Stimulated activated effector memory CD8-positive, alpha-beta T cell treated with anti-CD3 and anti-CD28 coated beads, Interleukin-12 subunit alpha, Interleukin-12 subunit beta, amount 100 ng/mL, for 72 hours (primary cell): ENCODE measurements around the gene PBX4.

Experiments
- ATAC-seq: fragments of 150-1000 bp; cut with Tn5 transposase; 2 replicates; pipeline ENCODE4 v1.10.0; 2021
- DNase-seq, 2 donors: peaks; one replicate each; pipeline ENCODE4 v3.0.0; 2021 to 2022; ENCODE audit warnings: low spot score in 2 of 2
- H3K27ac Mint-ChIP-seq: one replicate; pipeline ENCODE4 v1.8.0; 2022; ENCODE audit warnings: mild to moderate bottlenecking, mixed read lengths
- H3K36me3 Mint-ChIP-seq: one replicate; pipeline ENCODE4 v1.8.0; 2022; ENCODE audit warnings: mild to moderate bottlenecking, mixed read lengths
- H3K4me1 Mint-ChIP-seq: one replicate; pipeline ENCODE4 v1.8.0; 2022; ENCODE audit warnings: mixed read lengths
- H3K4me3 Mint-ChIP-seq: one replicate; pipeline ENCODE4 v1.8.0; 2022; ENCODE audit warnings: mild to moderate bottlenecking, mixed read lengths
- H3K9me3 Mint-ChIP-seq: one replicate; pipeline ENCODE4 v1.8.0; 2022; ENCODE audit warnings: mixed read lengths

PBX4 gene

DNA sequence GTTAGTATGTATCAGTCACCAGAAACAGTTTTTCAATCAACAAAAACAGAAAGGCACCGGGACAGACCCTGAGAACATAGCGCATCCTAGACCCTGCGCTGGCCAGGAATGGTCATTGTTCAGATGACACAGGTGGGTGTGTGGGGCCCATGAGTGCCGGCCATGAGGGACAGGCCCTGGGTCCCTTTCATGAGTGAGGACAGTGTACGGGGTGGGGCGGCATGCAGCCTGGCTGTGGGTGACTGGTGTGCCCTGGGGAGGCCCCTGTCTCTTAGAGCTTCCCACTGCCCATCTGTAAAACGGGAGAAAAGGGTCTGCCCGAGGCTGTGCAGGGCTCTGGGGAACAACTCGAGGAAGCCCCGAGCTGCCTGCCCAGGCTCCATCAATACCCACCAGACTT lies 25.8 kb downstream of the PBX4 start:
- Mint-ChIP-seq H3K36me3 (peaks cover 82% of the 10 kb centered on the region), H3K4me3 (no peak overlapping the region), H3K9me3 (no peaks in the 10 kb centered on the region), H3K4me1 (peaks cover 84% of the 10 kb centered on the region), H3K27ac (peak overlapping the region; percentile 87)
- no peak for DNase-seq
- no peak for ATAC-seq

DNA sequence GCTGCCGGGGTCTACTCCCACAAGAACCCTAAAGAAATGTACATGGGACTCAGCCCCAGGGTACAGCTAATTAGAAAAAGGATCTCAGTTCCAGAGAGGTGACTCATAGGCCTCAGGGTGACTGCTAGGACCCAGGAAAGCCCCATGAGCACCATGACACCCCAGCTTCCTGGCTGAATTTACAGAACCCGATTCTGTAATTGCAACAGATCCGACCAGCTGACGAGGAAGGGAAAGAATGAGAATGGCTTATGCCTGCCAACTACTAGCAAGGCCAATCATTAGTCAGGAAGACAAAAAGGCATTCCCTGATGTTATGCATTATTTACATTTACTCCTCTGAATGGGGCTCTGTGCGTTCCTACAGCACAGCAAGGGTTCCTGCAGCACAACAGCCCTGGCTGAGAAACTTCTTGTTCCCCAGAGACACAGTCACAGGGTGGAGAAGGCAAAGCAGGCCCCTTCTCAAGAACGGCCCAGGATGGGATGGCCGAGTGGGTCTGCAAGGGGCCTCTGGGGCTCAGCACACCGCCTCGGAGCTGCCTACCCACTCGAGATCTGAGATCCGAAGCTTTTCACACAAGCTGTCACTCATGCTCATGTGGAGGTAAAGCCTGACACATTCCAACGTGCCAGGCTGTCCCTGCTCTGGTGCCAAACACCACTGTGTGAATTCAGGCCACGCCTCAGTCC lies 27.2 kb downstream of the PBX4 start:
- ATAC-seq (peak; percentile 95), DNase-seq (peak; percentile 46 to 81)
- H3K36me3 Mint-ChIP-seq = peaks cover 82% of the 10 kb centered on the region
- H3K4me3 Mint-ChIP-seq = peak overlapping the region; percentile 48
- H3K9me3 Mint-ChIP-seq = no peaks in the 10 kb centered on the region
- H3K4me1 Mint-ChIP-seq = peaks cover 74% of the 10 kb centered on the region
- H3K27ac Mint-ChIP-seq = peak overlapping the region; percentile 87

DNA sequence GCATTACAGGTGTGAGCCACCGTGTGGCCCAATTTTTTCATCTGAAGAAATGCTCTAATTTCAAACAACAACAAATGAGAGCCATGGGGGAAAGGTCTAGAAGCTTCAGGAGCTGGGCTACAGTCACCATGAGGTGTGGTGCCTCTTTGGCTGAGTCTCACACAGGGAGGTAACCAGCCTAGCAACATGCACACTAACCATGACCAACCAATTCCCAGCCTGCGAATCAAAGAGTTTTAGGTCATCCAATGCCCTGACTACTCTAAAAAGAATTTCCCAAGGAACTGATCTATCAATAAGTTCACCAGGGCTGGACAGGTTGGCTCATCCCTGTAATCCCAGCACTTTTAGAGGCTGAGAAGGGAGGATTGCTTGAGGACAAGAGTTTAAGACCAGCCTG lies 29.9 kb downstream of the PBX4 start:
- Mint-ChIP-seq H3K36me3 (peaks cover 88% of the 10 kb centered on the region), H3K9me3 (no peaks in the 10 kb centered on the region), H3K4me1 (peaks cover 55% of the 10 kb centered on the region), H3K4me3 (peak overlapping the region; percentile 48), H3K27ac (peak overlapping the region; percentile 87)
- ATAC-seq (no peak), DNase-seq (no peak)

DNA sequence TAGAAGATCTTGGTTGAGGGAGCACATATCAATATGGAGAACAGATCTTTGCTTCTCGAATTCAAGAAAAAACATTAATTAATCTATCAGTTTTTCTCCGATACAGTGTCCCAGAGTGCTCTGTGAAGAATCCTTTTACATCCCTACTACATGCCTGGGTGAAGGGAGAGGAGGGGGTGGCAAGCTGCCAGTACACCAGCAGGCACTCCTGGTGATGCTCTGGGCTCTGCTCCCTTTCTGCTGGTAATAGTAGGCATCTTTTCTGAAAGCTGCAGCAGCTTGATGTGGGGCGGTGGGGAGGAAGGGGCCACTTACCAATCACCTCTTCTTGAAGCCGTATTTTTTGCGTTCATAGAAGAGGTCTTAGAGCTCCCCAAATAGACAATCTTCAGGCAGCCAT lies 30.7 kb downstream of the PBX4 start:
- Mint-ChIP-seq H3K27ac (peak overlapping the region; percentile 87), H3K4me1 (peaks cover 47% of the 10 kb centered on the region)
- ATAC-seq = no peak

DNA sequence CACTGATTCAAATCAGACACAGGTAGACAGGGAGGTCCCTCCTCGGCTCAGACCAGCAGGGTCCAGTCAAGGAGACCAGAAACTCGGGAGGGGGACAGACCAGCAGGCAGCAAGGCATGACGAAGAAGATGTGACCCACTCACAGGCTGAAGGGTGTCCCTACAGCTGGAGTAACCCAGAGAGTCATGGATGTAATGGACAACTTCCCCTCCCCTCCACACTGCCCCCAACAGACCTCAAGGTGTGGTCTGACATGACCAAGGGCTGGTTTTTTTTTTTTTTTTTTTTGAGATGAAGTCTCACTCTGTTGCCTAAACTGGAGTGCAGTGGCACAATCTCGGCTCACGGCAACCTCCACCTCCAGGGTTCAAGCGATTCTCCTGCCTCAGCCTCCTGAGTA lies 34.1 kb downstream of the PBX4 start:
- peaks cover 35% of the 10 kb centered on the region for H3K4me1 Mint-ChIP-seq
- H3K36me3 Mint-ChIP-seq = peaks cover 73% of the 10 kb centered on the region
- no peak overlapping the region for H3K27ac Mint-ChIP-seq

More for the DNA sequence above, 30.7 kb downstream of the PBX4 start:
- Mint-ChIP-seq H3K9me3 (no peaks in the 10 kb centered on the region), H3K36me3 (peaks cover 88% of the 10 kb centered on the region), H3K4me3 (no peak overlapping the region)
- DNase-seq = no peak

DNA sequence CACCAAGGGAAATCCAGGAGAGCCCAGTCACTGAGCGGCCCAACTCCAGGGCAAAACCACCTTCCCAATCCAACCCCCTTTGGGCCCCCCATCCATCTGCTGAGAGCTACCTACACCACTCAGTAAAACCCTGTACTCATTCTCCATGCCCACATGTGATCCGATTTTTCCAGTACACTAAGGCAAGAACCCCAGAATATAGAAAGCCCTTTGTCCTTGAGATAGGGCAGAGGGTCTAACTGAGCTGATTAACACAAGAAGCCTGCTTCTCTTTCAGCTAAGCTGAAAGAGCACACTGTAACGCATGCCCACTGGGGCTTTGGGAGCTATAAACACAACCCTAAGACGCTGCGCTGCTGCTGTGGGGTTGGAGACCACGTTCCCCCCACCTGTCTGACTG lies 36.0 kb downstream of the PBX4 start:
- H3K4me3 Mint-ChIP-seq = no peak overlapping the region
- no peaks in the 10 kb centered on the region for H3K9me3 Mint-ChIP-seq

More for the DNA sequence above, 34.1 kb downstream of the PBX4 start:
- ATAC-seq (no peak), DNase-seq (no peak)
- H3K9me3 Mint-ChIP-seq = no peaks in the 10 kb centered on the region
- H3K4me3 Mint-ChIP-seq = no peak overlapping the region

DNA sequence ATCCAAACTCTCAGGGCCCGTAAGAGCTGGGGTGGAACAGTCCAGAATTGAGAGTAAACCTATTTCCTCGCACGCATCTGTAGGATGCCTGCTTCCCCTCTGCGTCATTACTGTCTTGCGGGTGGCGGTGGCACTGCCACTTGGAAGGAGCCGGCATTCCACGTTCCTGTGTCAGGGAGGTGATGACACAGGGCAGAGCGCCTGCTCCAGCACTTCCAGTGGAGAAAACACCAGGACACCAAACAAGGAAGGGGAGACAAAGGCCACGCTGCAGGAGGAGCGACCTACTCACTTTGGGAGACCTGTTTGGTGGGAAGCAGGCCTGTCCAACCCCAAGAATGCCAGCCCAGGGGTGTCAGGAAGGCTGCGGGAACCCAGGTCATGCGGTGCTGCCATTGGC lies 37.1 kb downstream of the PBX4 start:
- H3K27ac Mint-ChIP-seq = peak overlapping the region; percentile 78
- H3K4me3 Mint-ChIP-seq = no peak overlapping the region

More for the DNA sequence above, 36.0 kb downstream of the PBX4 start:
- peak overlapping the region; percentile 78 for H3K27ac Mint-ChIP-seq
- ATAC-seq (no peak), DNase-seq (no peak)
- H3K36me3 Mint-ChIP-seq = peaks cover 78% of the 10 kb centered on the region
- H3K4me1 Mint-ChIP-seq = peaks cover 22% of the 10 kb centered on the region

DNA sequence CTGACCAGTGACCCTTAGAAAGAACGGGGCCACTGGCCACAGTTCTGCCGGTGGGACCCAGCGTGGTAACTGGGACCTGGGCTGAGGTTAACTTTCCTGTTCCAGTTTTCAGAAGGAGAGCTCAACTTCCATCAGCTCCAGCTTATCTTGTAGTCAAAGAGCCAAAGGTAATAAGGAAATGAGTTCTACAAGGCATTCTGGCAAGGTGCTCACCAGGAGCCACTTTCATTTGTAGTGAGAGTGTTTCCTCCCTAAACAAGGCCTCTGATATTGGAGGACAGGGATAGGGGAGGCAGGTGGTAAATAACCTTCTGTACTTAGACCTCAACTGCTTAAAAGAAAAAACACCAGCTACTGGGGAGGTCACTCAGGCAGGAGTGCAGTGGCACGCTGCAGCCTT lies 38.1 kb downstream of the PBX4 start:
- ATAC-seq (no peak), DNase-seq (no peak)
- H3K9me3 Mint-ChIP-seq = no peaks in the 10 kb centered on the region
- peaks cover 66% of the 10 kb centered on the region for H3K36me3 Mint-ChIP-seq
- no peak overlapping the region for H3K4me3 Mint-ChIP-seq
- peaks cover 22% of the 10 kb centered on the region for H3K4me1 Mint-ChIP-seq
- H3K27ac Mint-ChIP-seq = no peak overlapping the region

More for the DNA sequence above, 37.1 kb downstream of the PBX4 start:
- H3K36me3 Mint-ChIP-seq = peaks cover 71% of the 10 kb centered on the region
- H3K9me3 Mint-ChIP-seq = no peaks in the 10 kb centered on the region
- DNase-seq = no peak
- ATAC-seq = no peak
- peaks cover 22% of the 10 kb centered on the region for H3K4me1 Mint-ChIP-seq

DNA sequence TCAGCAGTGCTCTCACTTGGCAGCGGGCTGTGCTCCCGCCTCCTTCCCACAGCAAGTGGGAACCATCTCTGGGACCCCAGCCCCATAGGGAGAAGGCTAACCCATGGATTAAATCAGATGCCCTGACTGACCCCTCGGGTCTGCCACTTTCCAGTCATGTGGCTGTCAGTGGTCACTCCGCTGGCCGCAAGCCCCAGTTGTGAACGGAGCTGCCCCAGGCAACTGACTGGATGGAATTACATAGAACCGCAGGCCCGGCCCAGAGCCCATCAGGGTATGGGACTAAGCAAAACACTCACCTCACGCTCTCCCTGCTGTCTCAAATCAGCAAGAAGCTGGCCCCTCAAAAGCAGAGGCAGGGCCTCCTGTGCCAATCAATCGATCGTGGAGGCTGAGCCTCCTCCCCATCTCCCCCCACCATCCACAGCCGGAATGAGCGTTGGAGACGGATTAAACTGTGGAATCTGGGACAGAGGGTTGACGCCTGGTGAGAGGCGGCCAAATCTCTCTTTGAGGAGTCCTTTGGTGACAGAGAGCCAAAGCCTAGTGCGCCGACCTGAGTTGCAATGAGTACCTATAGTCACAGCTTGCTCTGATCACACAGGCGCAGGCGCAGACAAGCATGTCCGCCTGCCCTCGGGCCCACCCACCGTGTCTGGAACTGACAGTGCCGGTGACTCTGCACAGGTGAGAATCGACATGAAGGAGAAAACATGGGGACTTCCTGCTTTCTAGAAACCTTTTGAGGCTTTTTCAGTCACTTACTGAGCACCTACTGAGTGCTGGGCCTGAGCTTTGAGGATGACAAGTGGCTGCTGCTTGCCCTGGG lies 38.7 kb downstream of the PBX4 start:
- no peak for ATAC-seq
- Mint-ChIP-seq H3K27ac (peak overlapping the region; percentile 43), H3K36me3 (peaks cover 66% of the 10 kb centered on the region), H3K9me3 (no peaks in the 10 kb centered on the region), H3K4me1 (peaks cover 22% of the 10 kb centered on the region), H3K4me3 (no peak overlapping the region)
- no peak for DNase-seq

DNA sequence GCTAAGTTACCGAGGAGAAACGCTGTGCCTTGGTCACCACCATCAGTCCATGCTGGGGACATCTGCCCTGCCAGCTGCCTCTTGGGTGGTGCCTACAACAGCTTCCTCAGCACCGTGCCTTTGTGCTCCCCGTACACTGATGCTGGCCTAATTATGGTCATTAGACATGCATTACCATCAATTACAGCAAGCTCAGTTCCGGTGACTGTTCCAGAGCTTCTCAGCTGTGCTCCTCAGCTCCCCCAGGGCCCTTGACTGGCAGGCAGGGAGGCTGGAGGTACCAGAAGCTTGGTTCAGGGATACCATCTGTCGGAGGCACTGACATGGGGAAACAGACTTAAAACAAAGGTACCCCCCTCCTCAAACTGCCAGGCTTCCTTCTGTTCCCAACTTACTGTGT lies 40.2 kb downstream of the PBX4 start:
- no peak overlapping the region for H3K4me3 Mint-ChIP-seq
- H3K9me3 Mint-ChIP-seq = no peaks in the 10 kb centered on the region
- no peak for ATAC-seq
- peaks cover 64% of the 10 kb centered on the region for H3K36me3 Mint-ChIP-seq
- no peak overlapping the region for H3K27ac Mint-ChIP-seq
- DNase-seq = no peak
- peaks cover 22% of the 10 kb centered on the region for H3K4me1 Mint-ChIP-seq

DNA sequence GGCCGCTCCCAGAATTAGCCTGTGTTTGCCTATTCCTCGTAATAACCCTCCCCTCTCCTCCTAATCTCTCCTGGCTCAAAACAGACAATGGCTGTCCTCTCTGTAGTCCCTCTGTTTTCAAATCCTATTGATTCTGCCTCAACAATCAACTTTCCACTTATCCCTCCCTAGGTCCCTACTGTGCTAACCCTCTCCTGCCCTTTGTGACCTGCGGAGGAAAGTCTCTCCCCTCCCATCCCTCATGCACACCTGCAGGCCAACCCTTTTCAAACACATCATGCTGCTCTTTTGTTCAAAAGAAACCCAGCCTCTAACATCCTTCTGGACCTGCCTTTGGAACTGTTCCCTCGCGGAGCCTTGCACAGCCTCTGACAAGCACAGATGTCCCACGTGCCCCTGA lies 43.1 kb downstream of the PBX4 start:
- Mint-ChIP-seq H3K9me3 (no peaks in the 10 kb centered on the region), H3K4me1 (peaks cover 13% of the 10 kb centered on the region), H3K27ac (peak overlapping the region; percentile 60), H3K4me3 (no peak overlapping the region), H3K36me3 (peaks cover 76% of the 10 kb centered on the region)
- ATAC-seq (no peak), DNase-seq (no peak)

DNA sequence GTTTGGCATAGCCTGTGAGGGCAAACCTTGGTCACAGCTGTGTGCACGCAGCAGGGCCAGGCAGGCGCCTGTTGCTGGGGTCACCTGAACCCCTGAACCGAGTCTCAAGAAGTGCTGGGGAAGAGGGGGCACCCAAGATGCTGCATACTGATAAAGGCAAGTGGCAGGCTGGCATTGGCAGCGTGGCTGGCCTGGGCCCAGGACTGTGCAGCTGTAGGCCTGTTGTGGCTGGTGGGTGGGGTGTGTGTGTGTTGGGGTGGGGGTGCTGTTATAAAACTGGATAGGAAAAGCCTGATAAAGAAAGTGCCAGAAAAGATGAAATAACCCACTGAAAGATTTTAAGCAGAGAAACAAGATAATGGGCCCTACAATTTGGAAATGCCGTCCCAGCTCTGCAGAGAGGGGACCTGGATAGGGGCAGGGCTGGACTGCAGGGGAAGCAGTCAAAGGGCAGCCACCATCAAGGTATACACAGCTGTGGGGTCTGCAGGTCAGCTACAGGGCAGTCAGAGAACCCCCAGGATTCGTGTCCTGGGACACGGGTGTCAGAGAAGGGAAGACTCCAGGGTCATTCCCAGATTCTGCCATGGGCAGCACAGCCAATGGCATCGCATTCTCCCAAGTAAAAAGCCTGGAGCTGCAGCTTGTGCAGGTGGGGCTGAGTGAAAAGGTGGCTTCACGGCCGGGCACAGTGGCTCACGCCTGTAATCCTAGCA lies 47.3 kb downstream of the PBX4 start:
- Mint-ChIP-seq H3K4me1 (peaks cover 18% of the 10 kb centered on the region), H3K36me3 (peaks cover 92% of the 10 kb centered on the region), H3K9me3 (no peaks in the 10 kb centered on the region), H3K4me3 (no peak overlapping the region), H3K27ac (peak overlapping the region; percentile 89)
- ATAC-seq (no peak), DNase-seq (no peak)

DNA sequence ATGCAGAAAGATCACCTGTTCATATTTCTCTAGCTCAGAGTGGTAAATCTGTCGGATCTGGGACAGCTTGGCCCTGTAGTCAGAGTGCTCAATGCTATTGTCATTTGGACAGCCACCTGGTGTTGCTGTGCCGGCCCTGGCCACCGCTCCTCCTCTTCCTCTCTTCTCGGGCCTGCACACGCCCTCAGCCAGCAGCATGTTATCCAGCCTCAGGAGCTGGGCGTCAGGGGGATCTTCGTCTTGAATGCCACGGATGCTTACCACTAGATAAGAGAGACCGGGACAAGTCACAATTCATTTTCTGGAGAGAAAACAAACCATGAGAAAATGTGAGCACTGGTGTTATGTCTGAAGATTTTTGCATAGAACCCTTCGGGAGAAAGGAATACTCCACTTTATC lies 47.9 kb downstream of the PBX4 start:
- H3K27ac Mint-ChIP-seq = peak overlapping the region; percentile 89

DNA sequence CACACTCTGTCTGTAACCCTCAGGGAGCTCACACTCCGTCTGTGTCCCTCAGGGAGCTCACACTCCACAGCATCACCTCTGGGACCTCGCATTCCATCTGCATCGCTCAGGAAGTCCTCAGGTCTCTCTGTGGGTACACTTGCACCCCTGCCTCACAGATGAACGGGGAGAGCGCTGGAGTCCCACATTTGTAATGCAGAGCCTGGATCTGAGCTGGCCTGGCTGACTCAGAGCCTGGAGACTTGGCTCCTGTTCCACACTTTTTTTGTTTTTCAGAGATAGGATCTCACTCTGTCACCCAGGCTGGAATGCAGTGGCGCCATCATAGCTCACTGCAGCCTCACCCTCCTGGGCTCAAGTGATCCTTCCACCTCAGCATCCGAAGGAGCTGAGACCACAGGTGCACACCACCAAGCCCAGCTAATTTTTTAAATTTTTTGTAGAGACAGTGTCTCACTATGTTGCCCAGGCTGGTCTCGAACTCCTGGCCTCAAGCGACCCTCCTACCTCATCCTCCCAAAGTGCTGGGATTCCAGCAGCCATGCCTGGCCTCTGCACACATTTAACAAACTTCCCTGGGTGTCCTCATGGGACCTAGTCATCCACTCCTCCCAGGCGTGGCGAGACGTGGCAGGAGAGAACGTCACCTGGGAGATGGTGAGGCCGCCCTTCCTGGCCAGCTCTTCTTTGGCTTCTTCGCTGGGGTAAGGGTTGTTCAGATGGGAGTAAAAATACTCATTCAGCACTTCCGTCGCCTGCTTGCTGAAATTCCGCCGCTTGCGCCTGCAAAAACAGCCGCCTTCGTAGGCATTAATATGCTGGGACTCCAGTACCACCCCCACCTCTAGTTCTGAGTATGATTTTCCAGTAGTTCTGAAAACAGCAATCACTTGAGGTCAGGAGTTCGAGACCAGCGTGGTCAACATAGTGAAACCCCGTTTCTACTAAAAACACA lies 49.4 kb downstream of the PBX4 start:
- Mint-ChIP-seq H3K9me3 (no peaks in the 10 kb centered on the region), H3K4me3 (no peak overlapping the region), H3K36me3 (peaks cover 95% of the 10 kb centered on the region), H3K27ac (peak overlapping the region; percentile 89), H3K4me1 (peaks cover 18% of the 10 kb centered on the region)
- no peak for ATAC-seq
- DNase-seq = no peak

More for the DNA sequence above, 47.9 kb downstream of the PBX4 start:
- Mint-ChIP-seq H3K9me3 (no peaks in the 10 kb centered on the region), H3K4me3 (no peak overlapping the region), H3K4me1 (peaks cover 18% of the 10 kb centered on the region), H3K36me3 (peaks cover 95% of the 10 kb centered on the region)
- no peak for DNase-seq
- no peak for ATAC-seq
